ENCODE measurements around the gene LCP2.

DNA sequence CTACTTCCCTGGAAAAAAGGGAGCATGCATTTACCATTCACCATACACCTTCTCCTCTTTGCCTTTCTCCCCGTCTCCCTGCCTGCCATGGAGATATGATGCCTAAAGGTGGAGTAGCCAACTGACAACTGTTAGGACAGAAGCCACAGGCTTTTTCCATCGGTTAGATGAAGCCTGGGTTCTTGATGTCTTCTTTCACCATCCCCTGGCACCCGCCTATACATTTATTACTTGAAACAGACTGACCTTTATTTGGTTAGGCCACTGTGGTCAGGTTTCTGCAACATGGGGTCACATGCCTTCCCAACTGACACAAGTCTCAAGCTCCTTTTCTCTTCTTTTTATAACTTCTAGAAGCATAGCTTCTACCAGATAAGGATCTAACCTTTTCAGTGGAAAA lies 7.1 kb downstream of the LCP2 start:
- TF ChIP-seq, protein P1, sequence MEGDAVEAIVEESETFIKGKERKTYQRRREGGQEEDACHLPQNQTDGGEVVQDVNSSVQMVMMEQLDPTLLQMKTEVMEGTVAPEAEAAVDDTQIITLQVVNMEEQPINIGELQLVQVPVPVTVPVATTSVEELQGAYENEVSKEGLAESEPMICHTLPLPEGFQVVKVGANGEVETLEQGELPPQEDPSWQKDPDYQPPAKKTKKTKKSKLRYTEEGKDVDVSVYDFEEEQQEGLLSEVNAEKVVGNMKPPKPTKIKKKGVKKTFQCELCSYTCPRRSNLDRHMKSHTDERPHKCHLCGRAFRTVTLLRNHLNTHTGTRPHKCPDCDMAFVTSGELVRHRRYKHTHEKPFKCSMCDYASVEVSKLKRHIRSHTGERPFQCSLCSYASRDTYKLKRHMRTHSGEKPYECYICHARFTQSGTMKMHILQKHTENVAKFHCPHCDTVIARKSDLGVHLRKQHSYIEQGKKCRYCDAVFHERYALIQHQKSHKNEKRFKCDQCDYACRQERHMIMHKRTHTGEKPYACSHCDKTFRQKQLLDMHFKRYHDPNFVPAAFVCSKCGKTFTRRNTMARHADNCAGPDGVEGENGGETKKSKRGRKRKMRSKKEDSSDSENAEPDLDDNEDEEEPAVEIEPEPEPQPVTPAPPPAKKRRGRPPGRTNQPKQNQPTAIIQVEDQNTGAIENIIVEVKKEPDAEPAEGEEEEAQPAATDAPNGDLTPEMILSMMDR (conservative IDR thresholded peaks at IDR 0.05 in 1 of 2, IDR thresholded peaks at IDR 0.05 in 1 of 2; ENCODE audit: extremely low read depth in 1 of 2, insufficient read depth in 1 of 2, low read depth in 1 of 2, low read length in 2 of 2), result no peak
- TF ChIP-seq EZH2 (IDR thresholded peaks at IDR 0.05; ENCODE audit: borderline replicate concordance, low read length), result no peak
